Smooth muscle cell (in vitro differentiated cells): ENCODE results near the gene TMCO5A. TPM values are rescaled to one million over a fixed set of nuclear protein-coding genes. Genes with fewer than 3 reads are reported as not detected.

ENCODE experiments used
- DNase-seq: peaks from one replicate; lab custom pipeline; 2025; ENCODE audit not compliant: unreplicated experiment; lab: John Stamatoyannopoulos, UW
- H2AFZ ChIP-seq: fragments of 200-600 bp; sonication (generic); 2 replicates; pipeline ENCODE4 v1.6.0; 2016; ENCODE audit warnings: antibody characterized with exemption, low read depth, mild to moderate bottlenecking
- H3F3A ChIP-seq: fragments of 200-600 bp; sonication (generic); 2 replicates; pipeline ENCODE4 v1.6.0; 2017; ENCODE audit warnings: antibody characterized with exemption, low read depth
- H3K27ac ChIP-seq: fragments of 200-600 bp; sonication (generic); 2 replicates; pipeline ENCODE4 v1.5.1; 2016; ENCODE audit warnings: low read depth, mild to moderate bottlenecking
- H3K27me3 ChIP-seq: fragments of 200-600 bp; sonication (generic); 2 replicates; pipeline ENCODE4 v1.6.1; 2016; ENCODE audit warnings: low read depth, mild to moderate bottlenecking
- H3K36me3 ChIP-seq: fragments of 200-600 bp; sonication (generic); 2 replicates; pipeline ENCODE4 v1.5.1; 2016; ENCODE audit warnings: low read depth
- H3K4me1 ChIP-seq: fragments of 200-600 bp; sonication (generic); 2 replicates; pipeline ENCODE4 v1.5.1; 2016; ENCODE audit warnings: low read depth
- H3K4me2 ChIP-seq: fragments of 200-600 bp; sonication (generic); 2 replicates; pipeline ENCODE4 v1.6.0; 2016; ENCODE audit warnings: mild to moderate bottlenecking
- H3K4me3 ChIP-seq: fragments of 200-600 bp; sonication (generic); 2 replicates; pipeline ENCODE4 v1.5.1; 2016; ENCODE audit warnings: mild to moderate bottlenecking
- H3K79me2 ChIP-seq: fragments of 200-600 bp; sonication (generic); 2 replicates; pipeline ENCODE4 v1.6.0; 2016; ENCODE audit warnings: low read depth, mild to moderate bottlenecking
- H3K9ac ChIP-seq: fragments of 200-600 bp; sonication (generic); 2 replicates; pipeline ENCODE4 v1.6.0; 2016; ENCODE audit warnings: low read depth
- H3K9me3 ChIP-seq: fragments of 200-600 bp; sonication (generic); replicated peaks from 2 replicates; pipeline ENCODE4 v1.5.1; 2016; ENCODE audit warnings: low read depth
- H4K20me1 ChIP-seq: fragments of 200-600 bp; sonication (generic); 2 replicates; pipeline ENCODE4 v1.6.0; 2016; ENCODE audit warnings: low read depth
- CTCF ChIP-seq: fragments of 200-600 bp; sonication (generic); IDR thresholded peaks from 2 replicates; pipeline ENCODE4 v1.5.1; 2017; ENCODE audit warnings: borderline replicate concordance, mild to moderate bottlenecking, antibody characterized with exemption; ENCODE audit not compliant: insufficient read depth, poor library complexity, severe bottlenecking
- WGBS: methylation state at CpG from one replicate; pipeline ENCODE4 v1.1.7; 2016; ENCODE audit warnings: low lambda C conversion rate; 5-methylcytosine and 5-hydroxymethylcytosine counted together
- polyA plus RNA-seq: library from polyadenylated mRNA; unstranded; fragments of >200 nt; fragmentation: Nextera tagmentation; extraction: Ambion mirVana; gene quantifications from 2 replicates; pipeline ENCODE4 v1.2.1, GENCODE V29; 2016
- total RNA-seq: library from RNA; depleted of rRNA; stranded (reverse); fragments of >200 nt; gene quantifications from 2 replicates; pipeline ENCODE4 v1.2.3, GENCODE V29; 2014

The TMCO5A gene
- total and polyA plus RNA-seq, 2 experiments from 2014 or later: not detected

DNA sequence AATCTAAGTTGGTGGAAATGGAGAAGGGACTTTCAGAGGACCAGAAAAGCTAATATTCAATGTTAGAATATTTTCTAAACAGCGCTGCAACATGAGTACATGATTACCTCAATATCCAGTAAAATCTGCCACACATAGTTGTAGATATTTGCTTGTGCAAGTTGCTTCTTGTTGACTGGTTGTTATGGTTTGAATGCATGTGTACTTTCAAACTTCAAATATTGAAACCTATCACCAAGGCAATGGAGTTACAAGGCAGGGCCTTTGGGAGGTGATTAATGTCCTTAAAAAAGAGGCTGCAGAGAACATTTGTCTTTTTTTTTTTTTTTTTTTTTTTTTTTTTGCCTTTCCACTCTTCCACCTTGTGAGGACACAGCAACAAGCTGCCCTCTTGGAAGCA lies 49.9 kb downstream of the TMCO5A start:
- H3K27me3 ChIP-seq: no peaks in the 10 kb centered on the region
- 100% methylated on average over 1 of the region's 1 CpG for WGBS
- H3F3A ChIP-seq: no peaks in the 10 kb centered on the region
- peaks cover 7% of the 10 kb centered on the region for H3K9me3 ChIP-seq
- DNase-seq: no peak
- H3K4me2 ChIP-seq: no peak overlapping the region
- H3K27ac ChIP-seq: no peak overlapping the region
- no peak overlapping the region for H3K4me3 ChIP-seq
- no peak for TF ChIP-seq CTCF
- H3K9ac ChIP-seq: no peak overlapping the region
- no peaks in the 10 kb centered on the region for H3K4me1 ChIP-seq
- no peaks in the 10 kb centered on the region for H3K79me2 ChIP-seq
- H3K36me3 ChIP-seq: no peaks in the 10 kb centered on the region
- H4K20me1 ChIP-seq: no peaks in the 10 kb centered on the region
- no peak overlapping the region for H2AFZ ChIP-seq

DNA sequence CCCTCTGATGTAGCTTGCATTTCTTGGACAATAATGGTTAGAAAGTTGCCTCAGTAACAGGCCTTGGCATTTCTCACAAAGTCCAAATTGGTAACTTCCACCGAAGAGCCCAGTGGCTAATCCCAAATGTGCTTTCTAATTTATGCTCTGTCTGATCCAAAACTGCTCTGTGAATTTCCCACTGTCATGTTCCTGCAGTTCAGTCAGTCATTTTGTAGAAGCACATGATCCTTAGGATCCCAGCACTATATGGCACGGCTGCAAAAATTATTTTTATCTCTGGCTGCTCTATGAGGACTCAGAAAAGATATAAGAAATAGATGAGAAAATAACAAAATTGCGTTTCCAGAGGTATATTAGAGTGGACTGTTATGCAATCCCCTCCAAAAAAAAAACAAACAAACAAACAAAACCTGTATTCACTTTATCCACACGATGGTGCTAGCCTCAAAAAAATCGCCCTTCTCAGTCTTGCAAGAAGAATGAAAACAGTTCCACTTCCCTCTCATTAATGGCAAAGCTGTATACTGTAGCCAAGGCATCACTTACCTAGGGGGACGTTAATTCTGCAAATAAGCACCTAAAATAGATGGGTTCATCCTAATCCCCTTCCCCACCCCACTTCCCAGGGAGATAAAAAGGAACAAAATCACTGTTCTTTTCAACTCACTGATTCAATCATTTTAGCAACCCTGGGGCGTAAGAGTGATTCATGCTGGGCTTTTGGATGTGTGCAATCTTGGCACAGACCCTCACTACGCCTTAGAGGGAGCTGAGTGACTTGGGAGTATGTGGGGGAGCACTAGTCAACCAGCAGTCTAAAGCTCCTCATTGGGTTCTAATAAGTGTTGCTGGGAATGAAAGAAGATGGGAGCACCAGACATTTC lies 61.3 kb downstream of the TMCO5A start:
- peak; percentile 75 for TF ChIP-seq CTCF
- H3K4me3 ChIP-seq: no peak overlapping the region
- no peaks in the 10 kb centered on the region for H3K4me1 ChIP-seq
- H3K9ac ChIP-seq: no peak overlapping the region
- H3F3A ChIP-seq: no peaks in the 10 kb centered on the region
- no peaks in the 10 kb centered on the region for H3K79me2 ChIP-seq
- H4K20me1 ChIP-seq: no peaks in the 10 kb centered on the region
- peak overlapping the region; percentile 19 for H3K4me2 ChIP-seq
- DNase-seq: no peak
- no peak overlapping the region for H2AFZ ChIP-seq
- WGBS: 23% methylated on average over 8 of the region's 8 CpGs
- no peaks in the 10 kb centered on the region for H3K9me3 ChIP-seq
- H3K27ac ChIP-seq: no peak overlapping the region
- no peaks in the 10 kb centered on the region for H3K36me3 ChIP-seq
- H3K27me3 ChIP-seq: no peaks in the 10 kb centered on the region
